OCI-LY1 (cell line): Measurements from ENCODE around the gene PIF1.

Source experiments
- H2AFZ ChIP-seq: fragments of 200-600 bp; sonication (generic), shearing (Covaris generic); 2 replicates; pipeline ENCODE4 v1.6.0; 2014; ENCODE audit warnings: antibody characterized with exemption, mild to moderate bottlenecking, low read length
- H3F3A ChIP-seq: fragments of 200-600 bp; sonication (generic), shearing (Covaris generic); 2 replicates; pipeline ENCODE4 v1.6.0; 2014; ENCODE audit warnings: mild to moderate bottlenecking, antibody characterized with exemption, low read length, moderate library complexity; ENCODE audit not compliant: insufficient read depth
- H3K27ac ChIP-seq: fragments of 200-600 bp; sonication (generic); 2 replicates; pipeline ENCODE4 v1.5.1; 2014; ENCODE audit warnings: low read length, mixed run types, mild to moderate bottlenecking, low read depth; ENCODE audit not compliant: poor library complexity, severe bottlenecking
- H3K27me3 ChIP-seq: fragments of 200-600 bp; sonication (generic); 2 replicates; pipeline ENCODE4 v1.6.0; 2014; ENCODE audit warnings: antibody characterized with exemption, mild to moderate bottlenecking, low read length, moderate library complexity; ENCODE audit not compliant: insufficient read depth
- H3K36me3 ChIP-seq: fragments of 200-600 bp; sonication (generic); 2 replicates; pipeline ENCODE4 v1.6.1; 2014; ENCODE audit warnings: mild to moderate bottlenecking, antibody characterized with exemption, low read length, moderate library complexity, mixed read lengths; ENCODE audit not compliant: insufficient read depth
- H3K4me1 ChIP-seq: fragments of 200-600 bp; sonication (generic); 2 replicates; pipeline ENCODE4 v1.5.1; 2014; ENCODE audit warnings: mild to moderate bottlenecking, low read length, moderate library complexity; ENCODE audit not compliant: insufficient read depth, severe bottlenecking
- H3K4me2 ChIP-seq: fragments of 200-600 bp; sonication (generic), shearing (Covaris generic); 2 replicates; pipeline ENCODE4 v1.6.1; 2014; ENCODE audit warnings: low read length
- H3K4me3 ChIP-seq: fragments of 200-600 bp; sonication (generic); 2 replicates; pipeline ENCODE4 v1.5.1; 2014; ENCODE audit warnings: low read length, low read depth, mild to moderate bottlenecking, mixed read lengths; ENCODE audit not compliant: poor library complexity, severe bottlenecking
- H3K79me2 ChIP-seq: fragments of 200-600 bp; shearing (Covaris generic); 2 replicates; pipeline ENCODE4 v1.6.1; 2016; ENCODE audit warnings: mixed run types, low read length, mixed read lengths; ENCODE audit not compliant: insufficient read depth
- H3K9ac ChIP-seq: fragments of 200-600 bp; sonication (generic), shearing (Covaris generic); 2 replicates; pipeline ENCODE4 v1.6.1; 2014; ENCODE audit warnings: mild to moderate bottlenecking, low read length, mixed read lengths
- H3K9me2 ChIP-seq: fragments of 200-600 bp; sonication (generic), shearing (Covaris generic); 2 replicates; pipeline ENCODE4 v1.6.1; 2014; ENCODE audit warnings: low read depth, mild to moderate bottlenecking, low read length, mixed read lengths
- H3K9me3 ChIP-seq: fragments of 200-600 bp; shearing (Covaris generic); 2 replicates; pipeline ENCODE4 v1.6.1; 2014; ENCODE audit warnings: low read length, mixed read lengths
- H4K20me1 ChIP-seq: fragments of 200-600 bp; sonication (generic), shearing (Covaris generic); 2 replicates; pipeline ENCODE4 v1.6.0; 2016; ENCODE audit warnings: mild to moderate bottlenecking, low read length; ENCODE audit not compliant: insufficient read depth
- CTCF ChIP-seq: fragments of 200-600 bp; sonication (generic), shearing (Covaris generic); IDR thresholded peaks from 2 replicates; pipeline ENCODE4 v1.5.1; 2017; ENCODE audit warnings: mild to moderate bottlenecking, antibody characterized with exemption, low read length, moderate library complexity, mixed read lengths
- EZH2 ChIP-seq: fragments of 200-600 bp; sonication (generic), shearing (Covaris generic); IDR thresholded peaks from 2 replicates; pipeline ENCODE4 v1.8.0; 2017; ENCODE audit warnings: borderline replicate concordance, mixed run types, mild to moderate bottlenecking, antibody characterized with exemption, low read length, moderate library complexity, mixed read lengths

The PIF1 gene

GRCh38 chr15:64845831-64846595 is 20.6 kb upstream of the PIF1 start:
- H3K4me2 ChIP-seq: peak overlapping the region; percentile 80; the same call in 1 of the 2 replicates
- TF ChIP-seq EZH2: no peak
- no peak for TF ChIP-seq CTCF
- peaks cover 15% of the 10 kb centered on the region; the same call in 1 of the 2 replicates for H3K36me3 ChIP-seq
- H3F3A ChIP-seq: no peaks in the 10 kb centered on the region
- no peak overlapping the region for H3K4me3 ChIP-seq
- no peak overlapping the region for H2AFZ ChIP-seq
- H3K4me1 ChIP-seq: peaks cover 51% of the 10 kb centered on the region
- no peaks in the 10 kb centered on the region for H3K27me3 ChIP-seq
- peak overlapping the region; percentile 66 for H3K27ac ChIP-seq
- H3K9me2 ChIP-seq: no peaks in the 10 kb centered on the region
- no peaks in the 10 kb centered on the region for H3K79me2 ChIP-seq
- H3K9me3 ChIP-seq: no peaks in the 10 kb centered on the region
- H4K20me1 ChIP-seq: no peaks in the 10 kb centered on the region
- H3K9ac ChIP-seq: peak overlapping the region; percentile 14; the same call in 1 of the 2 replicates

GRCh38 chr15:64845183-64845611 is 19.8 kb upstream of the PIF1 start:
- H3K27me3 ChIP-seq: no peaks in the 10 kb centered on the region
- H3F3A ChIP-seq: no peaks in the 10 kb centered on the region
- peak overlapping the region; percentile 31; the same call in 1 of the 2 replicates for H3K9ac ChIP-seq
- H3K79me2 ChIP-seq: no peaks in the 10 kb centered on the region
- peaks cover 10% of the 10 kb centered on the region; the same call in 1 of the 2 replicates for H3K36me3 ChIP-seq
- peak overlapping the region; percentile 80 for H3K4me2 ChIP-seq
- H2AFZ ChIP-seq: no peak overlapping the region
- TF ChIP-seq CTCF: no peak
- TF ChIP-seq EZH2: no peak
- H3K4me3 ChIP-seq: peak overlapping the region; percentile 90
- H3K27ac ChIP-seq: peak overlapping the region; percentile 66
- peaks cover 54% of the 10 kb centered on the region for H3K4me1 ChIP-seq
- no peaks in the 10 kb centered on the region for H3K9me3 ChIP-seq
- no peaks in the 10 kb centered on the region for H4K20me1 ChIP-seq
- H3K9me2 ChIP-seq: no peaks in the 10 kb centered on the region

GRCh38 chr15:64844576-64845145 is 19.2 kb upstream of the PIF1 start:
- Histone ChIP-seq H3K4me3 (peak overlapping the region; percentile 90), H3K9me2 (no peaks in the 10 kb centered on the region), H3K9me3 (no peaks in the 10 kb centered on the region), H3K9ac (peak overlapping the region; percentile 31; the same call in 1 of the 2 replicates), H3K36me3 (peaks cover 8% of the 10 kb centered on the region; the same call in 1 of the 2 replicates), H3F3A (no peaks in the 10 kb centered on the region), H2AFZ (no peak overlapping the region), H3K4me2 (peak overlapping the region; percentile 80), H4K20me1 (no peaks in the 10 kb centered on the region), H3K27ac (peak overlapping the region; percentile 66), H3K27me3 (no peaks in the 10 kb centered on the region), H3K4me1 (peaks cover 54% of the 10 kb centered on the region), H3K79me2 (no peaks in the 10 kb centered on the region)
- TF ChIP-seq EZH2 (no peak), CTCF (no peak)
